ENCODE measurements around the gene TKT.

DNA sequence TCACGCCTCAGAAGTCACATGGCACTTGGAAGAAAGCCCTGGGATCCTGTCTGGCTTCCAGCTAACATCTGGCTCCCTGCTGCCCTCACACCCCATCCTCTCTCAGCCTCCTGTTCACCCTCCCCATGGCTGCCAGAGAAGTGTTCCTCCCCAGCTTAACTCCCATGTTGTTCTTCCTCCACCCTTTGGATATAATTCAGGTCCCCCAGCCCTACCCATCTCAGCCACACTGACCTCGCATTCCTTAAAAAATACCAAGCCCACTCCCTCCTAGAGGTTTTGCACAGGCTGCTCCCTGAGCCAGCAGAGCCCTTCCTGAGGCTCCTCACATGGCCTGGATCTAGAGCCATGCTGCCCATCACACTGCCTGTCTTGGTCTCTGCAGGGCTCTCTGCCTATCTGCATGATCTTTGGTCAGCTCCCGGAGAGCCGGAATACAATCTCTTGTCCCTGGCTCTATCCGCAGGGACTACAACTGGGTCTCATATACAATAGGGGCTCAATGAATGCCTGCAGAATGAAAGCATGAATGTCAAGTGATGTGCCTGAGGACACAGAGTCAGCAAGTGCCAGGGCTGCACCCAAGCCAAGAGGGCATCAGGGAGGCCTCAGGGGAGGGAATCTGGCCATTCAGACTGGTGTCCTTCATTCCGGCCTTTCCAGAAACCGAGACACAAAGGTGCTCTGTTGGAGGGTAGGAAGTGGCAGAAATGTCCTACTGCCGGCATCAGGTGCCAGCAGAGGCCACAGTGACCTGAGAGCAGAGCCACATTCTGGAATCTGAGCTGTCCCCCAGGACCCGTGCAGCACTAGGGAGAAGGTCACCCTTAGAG is 3.8 kb upstream of the TKT start:
- TF ChIP-seq POLR2A (IDR thresholded peaks at IDR 0.05) (no peak), EP300 (IDR thresholded peaks at IDR 0.05; ENCODE audit: low read depth) (no peak)

Data from transverse colon (tissue), 1 donor.